ENCODE measurements around the gene MYO16. TPM values are rescaled to one million over a fixed set of nuclear protein-coding genes. Genes with fewer than 3 reads are reported as not detected.

The MYO16 gene
- total and polyA plus RNA-seq, 2 donors (not counting 1 experiment from before 2014, with no cell fraction given): under 0.01 to 0.01 TPM

DNA sequence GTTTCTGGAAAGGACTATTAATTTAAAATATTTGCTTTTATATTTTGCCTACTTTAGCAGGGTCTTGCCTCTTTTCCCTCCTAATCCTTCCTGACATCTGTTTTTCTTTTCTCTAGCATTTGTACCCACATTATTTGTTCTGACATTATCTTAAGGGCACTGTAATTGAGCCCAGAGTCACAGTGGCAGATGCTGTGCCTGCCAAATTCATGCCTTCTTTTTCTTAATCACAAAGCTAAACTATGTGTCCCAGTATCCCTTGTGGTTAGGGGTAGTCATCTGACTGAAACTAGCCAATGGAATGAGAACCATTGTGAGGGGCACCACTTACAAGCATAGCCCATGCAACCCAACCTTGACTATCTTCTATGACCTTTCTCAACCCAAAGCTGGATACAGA is 562.9 kb downstream of the MYO16 start:
- no peak for DNase-seq (ENCODE audit: low read depth in 2 of 2)
- TF ChIP-seq EZH2 (IDR thresholded peaks at IDR 0.05; ENCODE audit: low read length, missing control alignments): no peak
- TF ChIP-seq, protein P1, sequence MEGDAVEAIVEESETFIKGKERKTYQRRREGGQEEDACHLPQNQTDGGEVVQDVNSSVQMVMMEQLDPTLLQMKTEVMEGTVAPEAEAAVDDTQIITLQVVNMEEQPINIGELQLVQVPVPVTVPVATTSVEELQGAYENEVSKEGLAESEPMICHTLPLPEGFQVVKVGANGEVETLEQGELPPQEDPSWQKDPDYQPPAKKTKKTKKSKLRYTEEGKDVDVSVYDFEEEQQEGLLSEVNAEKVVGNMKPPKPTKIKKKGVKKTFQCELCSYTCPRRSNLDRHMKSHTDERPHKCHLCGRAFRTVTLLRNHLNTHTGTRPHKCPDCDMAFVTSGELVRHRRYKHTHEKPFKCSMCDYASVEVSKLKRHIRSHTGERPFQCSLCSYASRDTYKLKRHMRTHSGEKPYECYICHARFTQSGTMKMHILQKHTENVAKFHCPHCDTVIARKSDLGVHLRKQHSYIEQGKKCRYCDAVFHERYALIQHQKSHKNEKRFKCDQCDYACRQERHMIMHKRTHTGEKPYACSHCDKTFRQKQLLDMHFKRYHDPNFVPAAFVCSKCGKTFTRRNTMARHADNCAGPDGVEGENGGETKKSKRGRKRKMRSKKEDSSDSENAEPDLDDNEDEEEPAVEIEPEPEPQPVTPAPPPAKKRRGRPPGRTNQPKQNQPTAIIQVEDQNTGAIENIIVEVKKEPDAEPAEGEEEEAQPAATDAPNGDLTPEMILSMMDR (conservative IDR thresholded peaks at IDR 0.05 in 1 of 2, IDR thresholded peaks at IDR 0.05 in 1 of 2; ENCODE audit: low read depth in 1 of 2, low read length in 2 of 2): no peak
- no peak overlapping the region for H3K9ac ChIP-seq (ENCODE audit: insufficient read depth, low read length)
- no peaks in the 10 kb centered on the region for H4K20me1 ChIP-seq (ENCODE audit: control insufficient read depth, extremely low read depth, insufficient read depth, low read length)
- no peaks in the 10 kb centered on the region for H3K9me3 ChIP-seq (ENCODE audit: control insufficient read depth, insufficient read depth, low read depth, low read length)
- no peaks in the 10 kb centered on the region for H3K79me2 ChIP-seq (ENCODE audit: control insufficient read depth, insufficient read depth, low read length)
- H3K27me3 ChIP-seq (ENCODE audit: control insufficient read depth, insufficient read depth, low read length): no peaks in the 10 kb centered on the region
- H3K4me1 ChIP-seq (ENCODE audit: control insufficient read depth, extremely low read depth, insufficient read depth, low read length): no peaks in the 10 kb centered on the region
- no peak overlapping the region for H3K27ac ChIP-seq (ENCODE audit: insufficient read depth, low read length)
- no peak overlapping the region for H3K4me3 ChIP-seq (replicated peaks in 1 of 4; ENCODE audit: control extremely low read depth in 1 of 4, insufficient read depth in 1 of 4, low read depth in 3 of 4, low read length in 4 of 4)
- H3K4me2 ChIP-seq (ENCODE audit: extremely low read depth, insufficient read depth, low read length): no peak overlapping the region
- no peak overlapping the region for H2AFZ ChIP-seq (ENCODE audit: low read length)
- no peaks in the 10 kb centered on the region for H3K36me3 ChIP-seq (ENCODE audit: control insufficient read depth, insufficient read depth, low read length)

GRCh38 chr13:109196948-109197347 is 567.5 kb downstream of the MYO16 start:
- DNase-seq (ENCODE audit: low read depth in 2 of 2): no peak
- Histone ChIP-seq H3K9me3 (ENCODE audit: control insufficient read depth, insufficient read depth, low read depth, low read length) (no peaks in the 10 kb centered on the region), H3K27ac (ENCODE audit: insufficient read depth, low read length) (no peak overlapping the region), H3K4me1 (ENCODE audit: control insufficient read depth, extremely low read depth, insufficient read depth, low read length) (no peaks in the 10 kb centered on the region), H3K27me3 (ENCODE audit: control insufficient read depth, insufficient read depth, low read length) (no peaks in the 10 kb centered on the region), H2AFZ (ENCODE audit: low read length) (no peak overlapping the region), H3K9ac (ENCODE audit: insufficient read depth, low read length) (no peak overlapping the region), H3K4me2 (ENCODE audit: extremely low read depth, insufficient read depth, low read length) (no peak overlapping the region), H4K20me1 (ENCODE audit: control insufficient read depth, extremely low read depth, insufficient read depth, low read length) (no peaks in the 10 kb centered on the region), H3K79me2 (ENCODE audit: control insufficient read depth, insufficient read depth, low read length) (no peaks in the 10 kb centered on the region), H3K36me3 (ENCODE audit: control insufficient read depth, insufficient read depth, low read length) (no peaks in the 10 kb centered on the region), H3K4me3 (replicated peaks in 1 of 4; ENCODE audit: control extremely low read depth in 1 of 4, insufficient read depth in 1 of 4, low read depth in 3 of 4, low read length in 4 of 4) (no peak overlapping the region)
- TF ChIP-seq, protein P1 (conservative IDR thresholded peaks at IDR 0.05 in 1 of 2, IDR thresholded peaks at IDR 0.05 in 1 of 2; ENCODE audit: low read depth in 1 of 2, low read length in 2 of 2): no peak
- TF ChIP-seq EZH2 (IDR thresholded peaks at IDR 0.05; ENCODE audit: low read length, missing control alignments): no peak

DNA sequence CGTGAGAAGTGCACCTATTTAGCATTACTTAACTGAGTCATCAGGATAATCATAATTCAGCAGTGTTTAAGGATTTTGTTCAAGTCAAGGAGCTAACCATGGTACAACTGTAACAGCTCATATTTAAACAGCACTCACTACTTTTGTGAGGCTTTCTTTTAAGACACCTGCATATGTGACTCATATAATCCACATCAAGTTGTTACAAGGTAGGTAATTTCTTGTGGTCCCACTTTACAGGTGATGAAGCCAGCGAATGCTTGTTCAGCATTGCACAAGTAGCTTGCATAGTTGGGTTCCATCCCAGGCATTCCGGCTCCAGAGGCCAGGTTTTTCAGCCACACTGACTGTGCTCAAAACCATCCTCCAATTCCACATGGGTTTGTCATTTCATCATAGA is 569.2 kb downstream of the MYO16 start:
- peak in 1 of 2 donors; percentile 64 for DNase-seq (ENCODE audit: low read depth in 2 of 2)
- H3K4me1 ChIP-seq (ENCODE audit: control insufficient read depth, extremely low read depth, insufficient read depth, low read length): no peaks in the 10 kb centered on the region
- H4K20me1 ChIP-seq (ENCODE audit: control insufficient read depth, extremely low read depth, insufficient read depth, low read length): no peaks in the 10 kb centered on the region
- no peak overlapping the region for H3K4me2 ChIP-seq (ENCODE audit: extremely low read depth, insufficient read depth, low read length)
- H3K36me3 ChIP-seq (ENCODE audit: control insufficient read depth, insufficient read depth, low read length): no peaks in the 10 kb centered on the region
- H3K79me2 ChIP-seq (ENCODE audit: control insufficient read depth, insufficient read depth, low read length): no peaks in the 10 kb centered on the region
- H3K9me3 ChIP-seq (ENCODE audit: control insufficient read depth, insufficient read depth, low read depth, low read length): no peaks in the 10 kb centered on the region
- TF ChIP-seq EZH2 (IDR thresholded peaks at IDR 0.05; ENCODE audit: low read length, missing control alignments): no peak
- TF ChIP-seq, protein P1 (conservative IDR thresholded peaks at IDR 0.05 in 1 of 2, IDR thresholded peaks at IDR 0.05 in 1 of 2; ENCODE audit: low read depth in 1 of 2, low read length in 2 of 2): no peak
- H3K27me3 ChIP-seq (ENCODE audit: control insufficient read depth, insufficient read depth, low read length): no peaks in the 10 kb centered on the region
- no peak overlapping the region for H3K9ac ChIP-seq (ENCODE audit: insufficient read depth, low read length)
- H3K4me3 ChIP-seq (replicated peaks in 1 of 4; ENCODE audit: control extremely low read depth in 1 of 4, insufficient read depth in 1 of 4, low read depth in 3 of 4, low read length in 4 of 4): no peak overlapping the region
- H3K27ac ChIP-seq (ENCODE audit: insufficient read depth, low read length): no peak overlapping the region
- no peak overlapping the region for H2AFZ ChIP-seq (ENCODE audit: low read length)
